GM18909 (cell line): ENCODE results near the gene KRT34.
"Not testable (repeated sequence)": the region's sequence is repeated elsewhere in the genome, so short reads cannot be mapped to it uniquely, and the experiment has no call there.

Experiments
- ATAC-seq: cut with Tn5 transposase; IDR thresholded peaks from one replicate; pipeline ENCODE4 v1.9.1; 2021; ENCODE audit warnings: mild to moderate bottlenecking; ENCODE audit not compliant: unreplicated experiment, poor library complexity

KRT34 gene

DNA sequence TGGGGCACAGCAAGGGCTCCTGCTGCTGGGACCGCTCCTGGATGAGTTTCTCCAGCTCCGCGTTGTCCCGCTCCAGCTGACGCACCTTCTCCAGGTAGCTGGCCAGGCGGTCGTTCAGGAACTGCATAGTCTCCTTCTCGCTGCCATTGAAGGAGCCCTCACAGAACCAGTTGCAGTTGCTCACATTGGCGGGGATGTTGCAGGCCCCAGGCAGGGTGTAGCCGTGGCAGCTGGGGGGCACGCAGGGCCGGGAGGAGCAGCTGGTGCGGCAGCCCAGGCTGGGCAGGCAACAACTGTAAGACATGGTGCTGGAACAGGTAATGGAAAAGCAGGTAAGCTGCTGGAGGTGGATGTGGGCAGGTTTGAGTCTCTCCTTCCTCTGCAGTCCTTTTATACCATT, at the start of gene KRT34:
Gene KRT34, minus strand, starts transcription at position 364 of the 400 bp plus-strand sequence. Its CDS starts 60 bp downstream, at position 304.
- not testable (repeated sequence) for ATAC-seq

DNA sequence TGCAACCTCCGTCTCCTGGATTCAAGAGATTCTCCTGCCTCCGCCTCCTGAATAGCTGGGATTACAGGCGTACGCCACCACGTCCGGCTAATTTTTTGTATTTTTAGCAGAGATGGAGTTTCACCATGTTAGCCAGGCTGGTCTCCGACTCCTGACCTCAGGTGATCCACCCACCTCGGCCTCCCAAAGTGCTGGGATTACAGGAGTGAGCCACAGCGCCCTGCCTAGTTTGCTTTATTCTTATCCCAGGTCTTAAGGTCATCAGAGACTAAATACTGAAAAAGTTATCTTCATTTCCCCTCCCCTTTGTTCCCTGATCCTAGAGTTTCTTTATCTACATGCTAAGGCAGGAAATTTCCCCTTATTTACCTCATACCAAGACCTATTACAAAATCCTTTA, 48.3 kb upstream of the KRT34 start:
- ATAC-seq = not testable (repeated sequence)

DNA sequence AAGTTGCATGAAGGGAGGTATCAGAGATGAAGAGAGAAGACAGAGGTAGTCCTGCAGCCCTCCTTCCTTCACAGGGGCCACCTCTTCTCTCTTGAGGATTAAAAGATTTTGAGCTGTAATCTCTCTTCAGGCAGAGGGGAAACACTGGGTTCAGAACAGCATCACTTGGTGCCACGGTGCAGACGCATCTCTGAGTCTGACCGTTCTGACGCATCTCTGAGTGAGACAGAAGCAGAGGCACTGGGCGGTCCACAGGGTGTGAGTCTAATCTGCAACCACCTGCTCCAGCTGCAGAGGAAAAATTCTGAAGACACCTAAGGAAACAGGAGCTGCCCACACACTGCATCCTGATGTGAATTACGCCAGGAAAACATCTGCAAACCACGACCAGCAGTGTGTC, 47.6 kb upstream of the KRT34 start:
- no peak for ATAC-seq

DNA sequence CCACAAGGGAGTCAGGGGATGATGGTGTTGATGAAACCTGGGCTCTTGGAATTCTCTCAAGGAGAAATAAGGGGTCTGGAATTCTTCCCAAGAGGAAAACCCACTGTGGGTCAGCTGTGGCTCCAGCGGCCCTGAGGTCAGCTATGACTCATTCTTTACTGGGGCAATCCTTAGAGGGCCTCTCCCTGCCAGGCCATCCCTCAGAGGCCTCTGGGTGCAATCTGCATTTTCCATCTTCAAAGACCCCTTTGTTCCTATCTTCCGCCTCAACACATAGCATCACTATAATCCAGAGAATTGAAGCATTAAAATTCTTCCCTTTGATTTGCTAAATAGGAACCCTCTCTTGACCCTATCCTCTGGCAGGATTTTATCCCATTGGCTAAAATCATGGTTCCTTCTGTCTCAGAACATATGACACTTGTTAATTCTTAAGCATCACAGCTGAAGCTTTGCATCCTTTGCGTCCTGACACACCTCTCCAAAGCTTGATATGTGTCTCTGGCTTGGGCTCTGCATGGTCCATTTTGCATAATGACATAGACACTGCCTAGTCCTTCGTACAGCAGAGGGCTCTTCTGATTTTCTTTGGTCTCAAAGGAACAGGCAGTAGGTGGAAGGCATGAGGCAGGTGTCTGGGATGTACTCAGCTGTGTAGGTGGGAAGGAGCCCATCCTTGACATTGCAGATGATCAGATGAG, 46.6 kb upstream of the KRT34 start:
- no peak for ATAC-seq

DNA sequence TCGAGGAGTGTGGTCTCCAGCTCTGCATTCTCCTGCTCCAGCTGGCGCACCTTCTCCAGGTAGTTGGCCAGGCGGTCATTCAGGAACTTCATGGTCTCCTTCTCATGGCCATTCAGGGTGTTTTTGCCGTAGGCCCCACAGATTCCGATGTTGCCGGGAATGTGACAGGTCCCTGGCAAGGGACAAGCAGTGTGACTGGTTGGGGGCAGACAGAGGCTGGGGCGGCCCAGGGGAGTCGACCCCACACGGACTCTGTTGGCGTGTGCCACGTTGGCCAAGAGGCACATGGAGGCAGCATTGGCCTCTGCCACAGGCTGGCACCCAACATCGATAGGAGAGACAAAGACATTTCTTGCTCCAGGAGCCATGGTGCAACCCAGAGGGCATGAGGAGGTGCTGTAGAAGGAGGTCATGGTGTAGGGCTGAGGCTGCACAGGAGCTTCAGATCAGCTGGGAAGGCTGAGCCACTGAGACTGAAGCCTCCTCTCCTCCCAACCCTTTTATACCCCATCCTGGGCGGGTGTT, 42.1 kb upstream of the KRT34 start, which contains the start of gene KRT37:
Gene KRT37, minus strand, starts transcription at position 475 of the 525 bp plus-strand sequence. Its CDS starts 62 bp downstream, at position 413.
- no peak for ATAC-seq

DNA sequence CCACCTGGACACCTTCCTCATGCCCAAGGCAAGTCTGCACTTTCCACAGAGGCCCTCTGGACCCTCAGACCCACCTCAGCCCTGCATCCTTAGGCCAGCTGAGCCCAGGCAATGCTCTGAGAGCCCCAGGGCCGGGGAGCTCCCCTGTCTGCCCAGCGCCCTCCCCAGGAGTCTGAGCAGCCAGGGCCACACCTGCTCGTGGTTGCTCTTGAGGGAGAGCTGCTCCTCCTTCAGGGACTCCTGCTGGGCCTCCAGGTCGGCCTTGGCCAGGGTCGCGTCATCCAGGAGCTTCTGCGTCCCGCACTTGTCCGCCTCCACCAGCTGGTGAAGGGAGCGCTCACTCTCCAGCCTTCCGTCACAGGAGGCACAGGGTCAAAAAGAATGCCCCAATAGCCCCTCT, 40.5 kb upstream of the KRT34 start:
- not testable (repeated sequence) for ATAC-seq

DNA sequence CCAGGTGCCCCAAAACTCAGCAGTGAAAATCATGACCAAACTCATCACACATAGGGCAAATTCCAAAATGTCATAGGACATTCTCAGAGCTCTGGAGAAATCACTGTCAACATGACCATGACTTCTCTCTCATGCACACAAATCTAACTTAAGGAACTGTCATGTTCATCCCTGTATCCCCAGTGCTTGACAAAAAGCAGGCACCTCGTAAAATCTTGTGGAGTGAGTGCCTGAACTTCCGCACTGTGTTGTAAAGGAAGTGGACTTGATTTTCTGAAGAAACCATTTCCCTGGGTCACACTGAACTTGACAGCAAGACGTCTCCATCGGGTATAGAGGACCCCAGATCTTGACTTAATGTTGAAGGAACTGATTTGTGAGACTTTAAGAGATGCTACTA, 39.5 kb upstream of the KRT34 start:
- no peak for ATAC-seq

DNA sequence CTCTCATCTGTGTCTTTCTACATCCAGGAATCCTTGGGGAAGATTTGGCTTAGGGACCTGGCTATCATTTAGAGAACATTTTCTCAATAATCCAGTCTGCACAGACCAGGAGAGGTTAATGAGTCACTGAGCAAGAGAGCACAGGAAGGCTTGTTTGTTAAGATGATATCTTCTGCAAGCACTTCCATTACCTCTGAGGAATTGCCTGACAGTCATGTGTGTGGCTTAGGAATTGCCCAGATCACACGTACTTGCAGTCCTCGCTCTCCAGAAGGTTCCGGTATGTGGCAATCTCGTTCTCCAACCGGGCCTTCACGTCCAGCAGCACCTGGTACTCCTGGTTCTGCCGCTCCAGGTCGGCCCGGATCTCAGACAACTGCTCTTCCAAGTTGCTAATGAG, 39.0 kb upstream of the KRT34 start:
- ATAC-seq = no peak

DNA sequence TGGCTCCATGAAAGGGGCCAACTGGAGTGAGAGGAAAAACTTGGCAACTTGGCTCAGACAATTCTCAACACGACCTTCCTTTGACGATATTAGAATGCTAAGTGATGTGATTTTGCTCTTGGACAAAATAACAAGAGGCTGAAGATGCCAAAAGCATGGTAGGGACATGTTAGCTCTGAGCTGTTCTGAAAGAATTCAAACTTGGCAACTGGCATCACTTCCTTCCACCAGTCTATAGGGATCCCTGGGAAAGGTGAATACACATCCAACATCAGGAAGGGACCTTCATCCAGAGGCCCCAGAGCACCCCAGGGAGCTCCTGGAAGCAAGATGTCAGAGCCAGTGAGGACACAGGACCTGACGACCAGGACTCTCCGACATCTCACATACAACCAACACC, 38.0 kb upstream of the KRT34 start:
- no peak for ATAC-seq

DNA sequence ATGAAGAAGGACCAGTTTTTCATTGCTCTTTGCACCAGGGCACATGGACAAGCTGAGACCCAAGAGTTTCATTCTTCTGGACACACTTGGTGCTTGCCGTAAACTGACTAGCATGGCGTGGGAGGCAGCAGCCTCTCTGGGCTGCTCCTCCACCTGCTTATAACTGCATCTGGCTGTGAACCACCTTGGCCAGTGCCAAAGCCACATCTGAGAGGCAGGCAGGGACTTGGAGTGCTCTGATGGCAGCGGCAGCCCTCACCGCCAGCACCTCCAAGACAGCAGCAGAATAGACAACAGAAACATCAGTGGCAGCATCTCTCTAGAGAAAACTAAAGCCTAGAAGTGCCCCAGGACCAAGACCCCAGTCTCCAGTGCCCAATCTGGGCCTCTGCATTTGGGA, 37.6 kb upstream of the KRT34 start:
- no peak for ATAC-seq

DNA sequence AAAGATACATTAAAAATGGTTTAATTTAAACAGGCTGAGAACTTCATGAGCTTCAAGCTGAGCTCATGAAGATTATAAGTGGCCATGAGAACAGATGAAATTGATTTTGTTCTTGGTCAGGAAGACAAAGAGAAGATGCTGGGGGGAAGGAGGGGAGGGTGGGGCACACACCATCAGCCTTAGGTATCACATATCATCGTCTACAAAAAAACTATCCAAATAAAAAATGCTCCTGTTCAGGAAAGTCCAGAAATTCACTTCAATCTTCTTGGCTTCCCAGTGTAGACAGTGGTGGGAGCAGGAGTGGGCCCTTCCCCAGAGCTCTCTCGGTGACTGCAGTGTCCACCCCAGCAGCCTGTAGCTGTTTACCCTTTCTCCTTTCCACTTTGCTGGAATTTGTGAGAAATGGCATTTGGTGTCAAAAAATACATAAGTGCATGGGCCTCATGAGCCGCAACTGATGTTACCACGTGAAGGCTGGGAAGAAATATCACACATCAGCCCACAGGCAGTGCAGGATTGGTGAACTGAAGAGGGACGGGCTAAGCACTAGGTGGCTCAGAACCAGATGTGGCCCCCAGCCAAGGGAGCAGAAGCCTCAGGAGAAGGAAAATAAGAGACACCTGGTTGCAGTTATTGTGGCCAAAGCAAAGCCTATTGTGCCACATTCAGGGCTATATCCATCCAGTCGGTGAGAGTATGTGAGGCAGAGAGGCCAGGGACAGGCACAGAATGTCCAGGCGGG, 36.2 kb upstream of the KRT34 start:
- no peak for ATAC-seq

DNA sequence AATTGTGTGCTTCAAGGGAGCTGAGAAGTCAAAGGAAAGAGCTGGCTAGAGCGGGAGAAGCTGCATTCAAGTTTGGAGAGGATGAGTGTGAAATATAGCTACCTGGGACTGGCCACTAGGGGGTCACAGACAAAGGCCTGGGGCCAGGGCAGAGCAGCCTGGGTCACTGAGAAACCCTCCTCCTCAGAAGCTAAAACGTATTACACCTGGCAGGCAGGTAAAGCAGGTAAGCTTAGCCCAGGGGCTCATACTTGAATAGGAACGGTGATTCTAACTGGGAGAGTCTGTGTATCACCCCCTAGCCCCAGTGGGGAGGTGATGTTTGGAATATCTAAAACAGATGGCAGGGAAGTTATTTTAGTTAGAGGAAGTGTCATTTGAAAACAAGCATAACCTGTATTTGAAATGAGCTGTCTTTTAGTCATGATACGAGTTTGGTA, 35.5 kb upstream of the KRT34 start:
- ATAC-seq = no peak

DNA sequence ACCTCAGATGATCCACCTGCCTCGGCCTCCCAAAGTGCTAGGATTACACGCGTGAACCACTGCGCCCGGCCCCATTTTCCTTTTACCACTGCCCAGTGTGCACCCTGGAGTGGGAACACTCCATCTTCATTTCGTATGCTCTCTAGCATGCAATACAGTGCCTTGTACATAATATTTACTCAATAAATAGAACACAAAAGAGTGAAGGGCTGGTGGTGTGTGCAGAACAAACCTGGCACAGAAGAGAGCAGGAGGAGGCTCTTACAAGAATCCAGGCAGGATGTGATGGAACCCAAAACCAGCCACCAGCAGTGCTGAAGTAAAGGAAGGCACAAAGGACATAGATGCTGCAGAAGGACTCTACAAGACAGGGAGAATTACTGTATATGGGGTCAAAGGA, 35.0 kb upstream of the KRT34 start:
- no peak for ATAC-seq

DNA sequence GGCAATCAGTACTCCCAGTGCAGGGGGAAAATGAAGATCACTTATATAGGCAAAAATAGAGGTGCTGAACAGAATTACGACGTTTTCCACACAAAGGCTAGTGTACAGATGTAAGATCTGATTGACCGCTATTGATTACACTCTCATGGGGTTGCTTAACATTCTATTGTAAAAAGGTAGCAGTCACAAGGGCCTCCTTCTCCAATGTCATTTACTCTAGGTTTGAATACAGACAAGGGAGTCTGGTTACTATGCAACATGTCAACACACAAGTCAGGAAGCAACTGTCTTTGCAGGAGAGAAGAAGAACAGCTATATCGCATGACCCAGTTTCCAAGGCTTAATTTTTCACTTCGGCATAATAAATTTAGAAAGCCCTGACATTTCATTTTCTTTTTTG, 34.4 kb upstream of the KRT34 start:
- ATAC-seq = no peak

DNA sequence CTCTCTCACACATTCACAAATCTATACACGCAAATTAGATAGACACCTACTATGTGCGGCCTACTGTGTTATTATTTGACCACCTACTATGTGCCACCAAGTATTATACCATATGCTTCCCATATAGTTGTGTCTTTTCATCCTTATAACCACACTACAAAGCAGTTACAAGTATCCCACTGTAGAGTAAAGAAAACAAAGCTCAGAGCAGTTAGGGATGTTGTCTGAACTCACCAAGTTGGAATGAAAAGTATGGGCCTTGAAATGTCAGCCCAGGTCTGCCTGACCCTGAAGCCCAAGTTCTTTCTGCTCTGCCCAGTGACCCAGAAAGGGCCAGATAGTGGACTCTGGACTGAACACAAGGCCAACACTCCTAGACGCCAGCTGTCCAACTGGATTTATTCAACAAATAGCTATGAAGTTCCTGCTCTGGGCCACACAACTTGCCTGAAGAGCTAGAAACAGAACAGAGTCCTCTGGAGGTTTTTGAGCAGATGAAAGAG, 33.8 kb upstream of the KRT34 start:
- ATAC-seq = no peak

DNA sequence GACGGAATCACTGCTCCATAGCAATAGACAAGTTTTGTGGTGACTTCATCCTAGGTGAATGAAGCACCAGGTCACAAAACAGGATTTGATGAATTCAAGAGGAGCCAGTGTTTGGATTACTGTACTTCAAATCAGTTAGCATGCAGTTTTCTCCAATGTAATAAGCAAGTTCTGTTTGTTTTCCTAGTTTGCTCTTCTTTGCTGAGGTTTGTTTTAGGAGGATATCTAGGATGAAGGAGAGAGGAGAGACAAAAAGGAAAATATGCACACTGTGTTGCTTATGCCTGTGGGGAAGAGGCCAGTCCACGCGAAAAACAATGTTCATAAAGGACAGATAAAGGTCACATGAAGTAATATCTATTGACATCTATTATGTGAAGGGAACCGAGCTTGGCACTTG, 33.3 kb upstream of the KRT34 start:
- ATAC-seq = no peak

DNA sequence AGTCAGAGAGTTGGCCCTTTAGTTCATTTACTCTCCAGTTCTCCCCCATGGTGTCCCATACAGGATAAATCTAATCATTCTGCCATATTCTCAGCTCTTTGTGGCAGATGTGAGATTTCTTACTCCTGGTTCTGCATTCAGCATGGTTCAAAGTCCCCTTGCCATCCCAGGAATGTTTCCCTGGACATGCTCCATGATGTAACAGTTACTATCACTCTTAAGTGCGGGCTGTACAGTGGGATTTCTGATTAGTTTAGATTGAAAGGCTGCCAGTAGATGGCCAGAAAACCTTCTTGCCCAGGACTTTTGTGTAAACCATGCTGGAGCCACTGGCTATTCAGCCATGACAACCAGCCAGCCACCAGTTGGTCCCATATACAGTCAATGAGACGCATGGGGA, 31.9 kb upstream of the KRT34 start:
- ATAC-seq = no peak

DNA sequence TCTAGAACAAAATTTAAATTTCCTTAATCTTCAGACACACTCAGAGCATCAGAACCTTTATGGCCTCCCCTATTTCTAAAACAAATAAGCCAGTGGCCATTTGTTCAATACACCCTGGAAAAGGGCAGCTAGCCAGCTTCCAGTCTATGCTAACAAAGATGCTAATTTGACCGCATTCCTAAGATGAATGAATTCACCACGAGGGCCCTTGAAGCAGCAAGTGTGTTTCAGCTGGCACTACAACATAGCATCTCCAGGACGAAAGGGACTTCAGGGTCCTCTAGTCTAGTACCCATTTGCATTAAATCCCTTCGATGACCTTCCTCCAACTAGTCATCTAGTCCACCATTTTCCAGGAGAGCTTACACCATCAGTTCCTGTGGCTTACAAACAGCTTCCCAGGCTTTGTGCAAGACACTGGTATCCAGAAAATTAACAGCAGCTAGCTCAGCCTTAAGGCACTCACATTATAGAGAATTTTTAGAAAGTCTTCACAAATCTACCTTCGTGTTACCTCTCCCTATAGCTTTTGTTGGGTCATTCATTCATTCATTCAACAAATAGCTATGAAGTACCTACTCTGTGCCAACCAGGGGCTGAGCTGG, 31.3 kb upstream of the KRT34 start:
- ATAC-seq = no peak

DNA sequence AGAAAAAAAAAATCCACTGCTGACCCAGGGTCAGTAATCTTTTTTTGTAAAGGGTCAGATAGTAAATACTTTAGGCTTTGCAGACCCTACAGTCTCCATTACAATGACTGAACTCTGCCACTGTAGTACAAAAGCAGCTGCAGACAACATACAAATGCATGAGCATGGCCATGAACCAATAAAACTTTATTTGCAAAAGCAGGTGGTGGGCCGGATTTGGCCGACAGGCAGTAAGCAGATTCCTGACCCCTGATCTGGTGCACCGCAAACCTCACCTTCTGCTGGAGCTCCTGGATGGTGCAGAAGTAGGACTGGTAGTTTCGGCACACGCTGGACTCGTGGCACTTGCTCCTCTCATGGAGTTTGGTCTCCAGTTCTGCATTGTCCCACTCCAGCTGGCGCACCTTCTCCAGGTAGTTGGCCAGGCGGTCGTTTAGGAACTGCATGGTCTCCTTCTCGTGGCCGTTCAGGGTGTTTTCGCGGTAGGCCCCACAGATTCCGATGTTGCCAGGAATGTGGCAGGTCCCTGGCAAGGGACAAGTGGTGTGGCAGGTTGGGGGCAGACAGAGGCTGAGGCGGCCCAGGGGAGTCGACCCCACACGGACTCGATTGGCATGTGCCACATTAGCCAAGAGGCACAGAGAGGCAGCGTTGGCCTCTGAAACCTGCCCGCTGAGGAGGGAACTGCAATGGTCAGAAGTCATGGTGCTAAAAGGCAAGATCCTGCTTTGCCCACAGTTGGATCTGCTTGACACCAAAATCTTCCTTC, 29.1 kb upstream of the KRT34 start:
- no peak for ATAC-seq

DNA sequence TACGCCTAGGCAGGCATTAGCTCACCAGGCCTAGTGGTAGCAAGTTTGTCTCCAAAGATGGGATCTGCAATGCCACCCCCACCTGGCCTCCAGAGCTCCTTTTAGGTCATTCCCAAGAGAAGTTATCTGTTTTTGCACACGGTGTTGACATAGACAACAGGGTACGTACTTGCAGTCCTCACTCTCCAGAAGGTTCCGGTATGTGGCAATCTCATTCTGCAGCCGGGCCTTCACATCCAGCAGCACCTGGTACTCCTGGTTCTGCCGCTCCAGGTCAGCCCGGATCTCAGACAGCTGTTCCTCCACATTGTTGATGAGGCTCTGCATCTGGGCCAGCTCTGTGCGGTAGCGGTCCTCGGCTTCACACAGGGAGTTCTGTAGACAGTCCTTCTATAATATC, 25.1 kb upstream of the KRT34 start:
- no peak for ATAC-seq
